Skeletal muscle cell (primary cell): ENCODE measurements around the gene PRR5L.

Source experiments
- DNase-seq: peaks from one replicate; pipeline ENCODE4 v3.0.0-alpha.2; 2010; ENCODE audit warnings: low read depth
- H3K4me3 ChIP-seq: 2 replicates; pipeline ENCODE4 v1.5.1; 2011; ENCODE audit warnings: low read depth, mild to moderate bottlenecking, control low read depth, low read length, moderate library complexity

PRR5L gene

GRCh38 chr11:36412781-36413383 is 116.8 kb downstream of the PRR5L start:
- H3K4me3 ChIP-seq, result no peak overlapping the region
- DNase-seq, result peak; percentile 26

- H3K4me3 ChIP-seq, result no peak overlapping the region
- no peak for DNase-seq
These were observed 121.1 kb downstream of the PRR5L start for GRCh38 chr11:36417154-36417553.

- no peak overlapping the region for H3K4me3 ChIP-seq
- no peak for DNase-seq
These were observed 123.8 kb downstream of the PRR5L start for GRCh38 chr11:36419791-36420424.

- no peak overlapping the region for H3K4me3 ChIP-seq
- DNase-seq, result no peak
These were observed 125.6 kb downstream of the PRR5L start for GRCh38 chr11:36421546-36422155.

GRCh38 chr11:36425561-36426081 is 129.5 kb downstream of the PRR5L start:
- peak; percentile 77 for DNase-seq

GRCh38 chr11:36426226-36426848 is 130.2 kb downstream of the PRR5L start:
- H3K4me3 ChIP-seq, result no peak overlapping the region
- no peak for DNase-seq

More at GRCh38 chr11:36425561-36426081, 129.5 kb downstream of the PRR5L start:
- H3K4me3 ChIP-seq, result no peak overlapping the region

- no peak for DNase-seq
- no peak overlapping the region for H3K4me3 ChIP-seq
These were observed 131.0 kb downstream of the PRR5L start for GRCh38 chr11:36427079-36427478.

- DNase-seq, result no peak
- H3K4me3 ChIP-seq, result no peak overlapping the region
These were observed 131.8 kb downstream of the PRR5L start for GRCh38 chr11:36427876-36428275.

- no peak overlapping the region for H3K4me3 ChIP-seq
- DNase-seq, result peak; percentile 93
These were observed 135.5 kb downstream of the PRR5L start for GRCh38 chr11:36431429-36432092.

- H3K4me3 ChIP-seq, result no peak overlapping the region
- DNase-seq, result no peak
These were observed 136.0 kb downstream of the PRR5L start for GRCh38 chr11:36432093-36432469.

GRCh38 chr11:36432738-36433137 is 136.7 kb downstream of the PRR5L start:
- no peak overlapping the region for H3K4me3 ChIP-seq

GRCh38 chr11:36436064-36436463 is 140.0 kb downstream of the PRR5L start:
- DNase-seq, result no peak
- no peak overlapping the region for H3K4me3 ChIP-seq

More at GRCh38 chr11:36432738-36433137, 136.7 kb downstream of the PRR5L start:
- DNase-seq, result no peak

GRCh38 chr11:36436589-36436988 is 140.5 kb downstream of the PRR5L start:
- no peak for DNase-seq
- H3K4me3 ChIP-seq, result no peak overlapping the region

- no peak for DNase-seq
- H3K4me3 ChIP-seq, result no peak overlapping the region
These were observed 141.3 kb downstream of the PRR5L start for GRCh38 chr11:36437413-36437812.

GRCh38 chr11:36438126-36438525 is 142.0 kb downstream of the PRR5L start:
- H3K4me3 ChIP-seq, result no peak overlapping the region
- no peak for DNase-seq

- H3K4me3 ChIP-seq, result no peak overlapping the region
- DNase-seq, result no peak
These were observed 145.6 kb downstream of the PRR5L start for GRCh38 chr11:36441610-36442208.

- no peak overlapping the region for H3K4me3 ChIP-seq
- DNase-seq, result no peak
These were observed 147.6 kb downstream of the PRR5L start for GRCh38 chr11:36443661-36444060.

- H3K4me3 ChIP-seq, result no peak overlapping the region
- DNase-seq, result no peak
These were observed 150.0 kb downstream of the PRR5L start for GRCh38 chr11:36446135-36446534.

- DNase-seq, result peak; percentile 39
These were observed 151.4 kb downstream of the PRR5L start for GRCh38 chr11:36447514-36447913.

More at GRCh38 chr11:36447514-36447913, 151.4 kb downstream of the PRR5L start:
- no peak overlapping the region for H3K4me3 ChIP-seq
